Activated CD4-positive, alpha-beta T cell treated with anti-CD3 and anti-CD28 coated beads for 36 hours (primary cell): ENCODE measurements around the gene TARP.
A peak's percentile ranks its signal among the peaks of the same experiment; 100 is the strongest.
"Not testable (repeated sequence)": the region's sequence is repeated elsewhere in the genome, so short reads cannot be mapped to it uniquely, and the experiment has no call there.

Source experiments
- ATAC-seq: fragments of 200-7000 bp; cut with Tn5 transposase; one replicate; pipeline ENCODE4 v1.10.0; 2021; ENCODE audit warnings: mild to moderate bottlenecking, moderate library complexity
- CTCF ChIA-PET: fragments of 350-600 bp; sonication (Branson Sonifier 250); formaldehyde crosslinking; loops from one replicate; lab custom pipeline; 2021; ENCODE audit warnings: antibody characterized with exemption; lab: Charles Lee
- POLR2A ChIA-PET: fragments of 350-600 bp; sonication (Branson Sonifier 250); formaldehyde crosslinking; loops from one replicate; lab custom pipeline; 2021; ENCODE audit warnings: antibody characterized with exemption, inconsistent platforms; lab: Charles Lee
- DNase-seq: peaks from one replicate; pipeline ENCODE4 v3.0.0-alpha.2; 2020
- H3K27ac Mint-ChIP-seq: one replicate; pipeline ENCODE4 v1.8.0; 2021; ENCODE audit warnings: mixed read lengths
- H3K27me3 Mint-ChIP-seq: one replicate; pipeline ENCODE4 v1.8.0; 2021; ENCODE audit warnings: mixed read lengths
- H3K36me3 Mint-ChIP-seq: one replicate; pipeline ENCODE4 v1.8.0; 2021; ENCODE audit warnings: low read depth, mixed read lengths
- H3K4me1 Mint-ChIP-seq: one replicate; pipeline ENCODE4 v1.8.0; 2021; ENCODE audit warnings: mixed read lengths
- H3K4me3 Mint-ChIP-seq: one replicate; pipeline ENCODE4 v1.8.0; 2021; ENCODE audit warnings: mild to moderate bottlenecking, moderate library complexity, mixed read lengths
- H3K9me3 Mint-ChIP-seq: one replicate; pipeline ENCODE4 v1.8.0; 2021; ENCODE audit warnings: low read depth, mixed read lengths
- intact Hi-C, 2 experiments: fragments of 100-400 bp; cut with DNase I in 1 of 2; cut with micrococcal nuclease in 1 of 2; formaldehyde crosslinking; loops; one replicate each; pipeline versions ENCODE4 v1.14.2 to v1.15.1; 2022 to 2024; cut with DNase I, micrococcal nuclease

Gene TARP

GRCh38 chr7:38234759-38235158 is 38.7 kb downstream of the TARP start:
- H3K27me3 Mint-ChIP-seq, DNase-seq, H3K9me3 Mint-ChIP-seq, POLR2A ChIA-PET, H3K36me3 Mint-ChIP-seq, H3K27ac Mint-ChIP-seq, H3K4me3 Mint-ChIP-seq, ATAC-seq: not testable (repeated sequence)
- intact Hi-C loops, result loop anchor here (5.0 kb wide), 3 partner anchors 83 to 673 kb away; partner anchors contain the start of gene VPS41 (in 1 of the 2)
- CTCF ChIA-PET, result interaction anchor here (0.8 to 3.0 kb wide), 4 partner anchors 19 to 136 kb away, joined by 4 to 19 read pairs (median 4); no protein-coding TSS in a partner anchor
- peaks cover 39% of the 10 kb centered on the region for H3K4me1 Mint-ChIP-seq

DNA sequence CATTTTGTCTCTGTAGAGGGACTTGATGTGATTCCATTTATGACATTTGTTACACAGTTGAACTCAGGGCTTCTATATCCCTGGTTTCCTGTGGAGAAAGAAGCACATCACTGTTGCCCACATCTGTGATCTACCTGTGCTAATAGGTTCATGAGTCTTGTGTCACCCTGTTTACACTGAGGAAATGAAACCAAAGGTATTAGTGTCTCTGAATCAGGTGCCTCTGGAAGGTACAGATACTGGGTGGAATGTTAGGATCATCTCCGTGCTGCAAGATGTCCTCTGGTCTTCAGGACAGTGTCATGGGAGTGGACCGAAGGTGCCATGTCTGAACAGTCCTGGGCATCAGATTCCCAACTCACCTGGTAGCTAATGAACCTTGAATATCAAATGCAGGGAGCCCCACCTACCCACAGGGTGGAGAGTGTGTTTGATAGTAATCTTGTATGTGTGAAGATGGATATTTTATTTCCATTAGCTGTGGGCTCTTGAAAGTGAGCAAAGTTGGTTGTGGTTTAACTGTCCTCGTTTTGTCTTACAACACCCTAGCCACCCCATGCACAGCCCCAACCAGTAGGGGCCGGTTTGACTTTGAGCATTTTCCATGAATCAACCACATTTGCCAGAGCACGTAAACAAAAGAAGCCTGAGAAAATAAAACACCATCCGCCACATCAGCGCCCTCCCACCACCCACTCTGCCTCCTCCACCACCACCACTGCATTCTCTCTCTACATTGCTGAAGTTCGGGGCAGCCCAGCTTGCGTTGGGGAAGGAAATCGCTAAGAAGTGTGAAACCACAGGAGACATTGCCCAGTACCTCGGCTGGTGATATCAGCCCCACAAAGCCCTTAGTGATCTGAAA is 40.7 kb downstream of the TARP start:
- H3K36me3 Mint-ChIP-seq, result peaks cover 4% of the 10 kb centered on the region
- ATAC-seq, result peak; percentile 88
- ChIA-PET POLR2A (interaction anchor here (0.6 kb wide), 2 partner anchors 15 to 207 kb away, joined by 3 to 6 read pairs; no protein-coding TSS in a partner anchor), CTCF (interaction anchor here (0.9 to 2.5 kb wide), 7 partner anchors 11 to 142 kb away, joined by 3 to 12 read pairs (median 4); no protein-coding TSS in a partner anchor)
- H3K4me3 Mint-ChIP-seq, result peak overlapping the region; percentile 50
- intact Hi-C loops, result loop anchor here (5.0 kb wide), 3 partner anchors 85 to 675 kb away; partner anchors contain the start of gene VPS41 (in 1 of the 2)
- no peaks in the 10 kb centered on the region for H3K9me3 Mint-ChIP-seq
- peaks cover 39% of the 10 kb centered on the region for H3K4me1 Mint-ChIP-seq
- peak; percentile 84 for DNase-seq
- peak overlapping the region; percentile 71 for H3K27ac Mint-ChIP-seq
- H3K27me3 Mint-ChIP-seq, result no peaks in the 10 kb centered on the region

DNA sequence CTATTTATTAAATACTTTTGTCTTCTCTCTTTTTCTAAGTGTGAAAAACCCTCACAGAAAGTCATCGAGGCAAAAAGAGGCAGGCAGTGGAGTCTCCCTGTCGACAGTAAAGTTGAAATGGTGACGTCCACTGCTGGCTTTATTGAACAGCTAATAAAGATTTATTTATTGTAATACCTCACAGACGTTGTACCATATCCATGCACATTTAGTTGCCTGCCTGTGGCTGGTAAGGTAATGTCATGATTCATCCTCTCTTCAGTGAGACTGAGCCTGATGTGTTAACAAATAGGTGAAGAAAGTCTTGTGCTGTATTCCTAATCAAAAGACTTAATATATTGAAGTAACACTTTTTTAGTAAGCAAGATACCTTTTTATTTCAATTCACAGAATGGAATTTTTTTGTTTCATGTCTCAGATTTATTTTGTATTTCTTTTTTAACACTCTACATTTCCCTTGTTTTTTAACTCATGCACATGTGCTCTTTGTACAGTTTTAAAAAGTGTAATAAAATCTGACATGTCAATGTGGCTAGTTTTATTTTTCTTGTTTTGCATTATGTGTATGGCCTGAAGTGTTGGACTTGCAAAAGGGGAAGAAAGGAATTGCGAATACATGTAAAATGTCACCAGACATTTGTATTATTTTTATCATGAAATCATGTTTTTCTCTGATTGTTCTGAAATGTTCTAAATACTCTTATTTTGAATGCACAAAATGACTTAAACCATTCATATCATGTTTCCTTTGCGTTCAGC is 43.4 kb downstream of the TARP start:
- ATAC-seq (no peak), DNase-seq (no peak)
- Mint-ChIP-seq H3K27ac (no peak overlapping the region), H3K9me3 (no peaks in the 10 kb centered on the region), H3K27me3 (no peaks in the 10 kb centered on the region), H3K4me1 (peaks cover 30% of the 10 kb centered on the region), H3K36me3 (peaks cover 4% of the 10 kb centered on the region), H3K4me3 (no peak overlapping the region)
- POLR2A ChIA-PET, result no interaction called here
- CTCF ChIA-PET, result interaction anchor here (1.5 to 2.2 kb wide), 2 partner anchors 14 to 33 kb away, joined by 4 to 13 read pairs; no protein-coding TSS in a partner anchor
- intact Hi-C loops, result loop anchor here (5.0 kb wide), 3 partner anchors 87 to 677 kb away; partner anchors contain the start of gene VPS41 (in 1 of the 2)

DNA sequence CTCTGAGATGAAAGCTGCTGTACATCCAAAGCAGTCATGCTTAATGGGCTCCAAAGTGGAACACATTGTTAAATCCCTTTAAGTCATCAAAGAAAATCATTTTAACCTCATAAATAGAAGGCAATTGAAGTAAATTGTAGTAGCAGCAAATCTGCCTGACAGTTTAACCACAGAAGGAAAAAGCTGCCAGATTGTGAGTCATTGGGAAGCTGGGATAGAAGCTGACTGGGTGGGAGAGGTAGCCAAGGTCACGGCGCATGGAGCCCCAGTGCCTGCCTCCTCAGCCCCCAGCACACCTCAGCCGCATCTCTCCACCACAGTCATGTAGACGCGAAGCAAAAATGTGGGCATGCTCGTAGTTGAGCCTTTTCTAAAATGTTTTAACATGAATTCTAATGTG is 44.0 kb downstream of the TARP start:
- H3K27ac Mint-ChIP-seq, result no peak overlapping the region
- no peak for ATAC-seq
- peaks cover 5% of the 10 kb centered on the region for H3K36me3 Mint-ChIP-seq
- no peaks in the 10 kb centered on the region for H3K9me3 Mint-ChIP-seq
- ChIA-PET POLR2A (no interaction called here), CTCF (interaction anchor here (1.5 to 2.2 kb wide), 2 partner anchors 14 to 32 kb away, joined by 4 to 13 read pairs; no protein-coding TSS in a partner anchor)
- DNase-seq, result no peak
- H3K4me1 Mint-ChIP-seq, result peaks cover 27% of the 10 kb centered on the region
- intact Hi-C loops, result no loop called here
- no peaks in the 10 kb centered on the region for H3K27me3 Mint-ChIP-seq
- H3K4me3 Mint-ChIP-seq, result no peak overlapping the region

- ChIA-PET CTCF (interaction anchor here (0.6 to 10.2 kb wide), 4 partner anchors 11 to 144 kb away, joined by 3 to 203 read pairs (median 36); no protein-coding TSS in a partner anchor), POLR2A (no interaction called here)
- ATAC-seq, result no peak
- Mint-ChIP-seq H3K36me3 (peaks cover 26% of the 10 kb centered on the region), H3K4me3 (no peak overlapping the region), H3K9me3 (no peaks in the 10 kb centered on the region), H3K27me3 (no peaks in the 10 kb centered on the region), H3K4me1 (peaks cover 16% of the 10 kb centered on the region), H3K27ac (no peak overlapping the region)
- intact Hi-C loops, result loop anchor here in 1 of 2 experiments (5.0 kb wide), 1 partner anchor 307 kb away; the partner anchor contains the start of gene SFRP4
- no peak for DNase-seq
Observed at GRCh38 chr7:38224392-38224791, 49.0 kb downstream of the TARP start.

- no peak overlapping the region for H3K27ac Mint-ChIP-seq
- no peak overlapping the region for H3K4me3 Mint-ChIP-seq
- H3K36me3 Mint-ChIP-seq, result peaks cover 26% of the 10 kb centered on the region
- intact Hi-C loops, result loop anchor here in 1 of 2 experiments (2.0 to 5.0 kb wide), 2 partner anchors 151 to 306 kb away; partner anchors contain the start of gene SFRP4
- CTCF ChIA-PET, result interaction anchor here (0.6 to 10.2 kb wide), 23 partner anchors 11 to 958 kb away, joined by 3 to 203 read pairs (median 5); no protein-coding TSS in a partner anchor
- no peaks in the 10 kb centered on the region for H3K9me3 Mint-ChIP-seq
- H3K4me1 Mint-ChIP-seq, result peaks cover 16% of the 10 kb centered on the region
- POLR2A ChIA-PET, result no interaction called here
- ATAC-seq, result no peak
- DNase-seq, result no peak
- H3K27me3 Mint-ChIP-seq, result no peaks in the 10 kb centered on the region
Observed at GRCh38 chr7:38223306-38223705, 50.1 kb downstream of the TARP start.

- DNase-seq (no peak), ATAC-seq (peak; percentile 51)
- Mint-ChIP-seq H3K4me3 (no peak overlapping the region), H3K4me1 (peaks cover 20% of the 10 kb centered on the region), H3K27ac (no peak overlapping the region), H3K36me3 (peaks cover 30% of the 10 kb centered on the region), H3K27me3 (no peaks in the 10 kb centered on the region), H3K9me3 (no peaks in the 10 kb centered on the region)
- ChIA-PET POLR2A (no interaction called here), CTCF (interaction anchor here (0.7 to 10.2 kb wide), 22 partner anchors 10 to 439 kb away, joined by 3 to 203 read pairs (median 6); no protein-coding TSS in a partner anchor)
- intact Hi-C loops, result loop anchor here (1.0 to 5.0 kb wide), 4 partner anchors 115 to 321 kb away; partner anchors contain the start of gene SFRP4 (in 1 of the 2)
Observed at GRCh38 chr7:38222481-38223096, 50.8 kb downstream of the TARP start.

DNA sequence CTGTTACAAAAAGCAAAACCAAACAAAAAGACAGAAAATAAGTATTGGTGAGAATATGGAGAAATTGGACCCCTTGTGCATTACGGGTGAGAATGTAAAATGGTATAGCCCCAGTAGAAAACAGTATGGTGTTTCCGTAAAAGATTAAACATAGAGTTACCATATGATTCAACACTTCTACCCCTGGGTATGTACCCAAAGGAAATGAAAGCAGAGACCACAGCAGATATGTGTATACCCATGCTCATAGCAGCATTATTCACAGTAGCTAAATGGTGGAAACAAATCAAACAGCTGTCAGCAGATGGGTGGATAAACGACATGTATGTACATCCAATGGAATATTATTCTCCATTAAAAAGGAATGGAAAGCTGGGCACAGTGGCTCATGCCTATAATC is 53.0 kb downstream of the TARP start:
- no peaks in the 10 kb centered on the region for H3K9me3 Mint-ChIP-seq
- H3K27me3 Mint-ChIP-seq, result no peaks in the 10 kb centered on the region
- intact Hi-C loops, result loop anchor here in 1 of 2 experiments (5.0 kb wide), 1 partner anchor 303 kb away; the partner anchor contains the start of gene SFRP4
- peaks cover 37% of the 10 kb centered on the region for H3K4me1 Mint-ChIP-seq
- H3K36me3 Mint-ChIP-seq, result peaks cover 36% of the 10 kb centered on the region
- H3K27ac Mint-ChIP-seq, result peak overlapping the region; percentile 14
- DNase-seq, result no peak
- CTCF ChIA-PET, result interaction anchor here (0.8 to 10.2 kb wide), 11 partner anchors 8 to 244 kb away, joined by 3 to 203 read pairs (median 5); no protein-coding TSS in a partner anchor
- POLR2A ChIA-PET, result no interaction called here
- peak; percentile 67 for ATAC-seq
- no peak overlapping the region for H3K4me3 Mint-ChIP-seq

DNA sequence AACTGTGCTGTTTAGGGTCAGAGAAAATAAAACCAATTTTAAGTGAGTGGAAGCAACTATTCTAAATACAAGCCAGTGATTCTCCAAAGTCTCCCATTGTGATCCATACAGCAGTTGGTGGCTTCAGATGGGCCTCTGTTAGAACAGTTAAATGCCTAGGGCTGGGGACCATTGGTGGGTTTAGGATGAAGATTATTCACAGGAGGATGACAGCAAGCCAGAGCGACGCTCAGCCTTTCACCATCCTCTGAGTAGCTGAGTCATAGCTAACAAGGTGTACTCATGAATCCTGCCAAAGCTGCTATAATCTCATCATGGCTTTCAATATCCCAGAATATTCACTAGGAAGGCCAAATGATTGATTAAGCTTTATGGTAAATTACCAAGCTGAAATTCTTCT is 55.8 kb downstream of the TARP start:
- no peak overlapping the region for H3K4me3 Mint-ChIP-seq
- H3K4me1 Mint-ChIP-seq, result peaks cover 39% of the 10 kb centered on the region
- no peaks in the 10 kb centered on the region for H3K27me3 Mint-ChIP-seq
- ChIA-PET POLR2A (interaction anchor here (0.7 to 1.2 kb wide), 2 partner anchors 15 to 38 kb away, joined by 3 to 6 read pairs; no protein-coding TSS in a partner anchor), CTCF (interaction anchor here (0.7 to 10.2 kb wide), 14 partner anchors 11 to 301 kb away, joined by 3 to 203 read pairs (median 15); partner anchors contain the start of gene SFRP4)
- H3K9me3 Mint-ChIP-seq, result no peaks in the 10 kb centered on the region
- H3K36me3 Mint-ChIP-seq, result peaks cover 33% of the 10 kb centered on the region
- intact Hi-C loops, result loop anchor here in 1 of 2 experiments (5.0 kb wide), 3 partner anchors 40 to 120 kb away; partner anchors contain the start of gene STARD3NL
- no peak overlapping the region for H3K27ac Mint-ChIP-seq
- ATAC-seq, result peak; percentile 20
- no peak for DNase-seq
